ENCODE measurements around the gene EIF5B.

GRCh38 chr2:99373144-99373543, 36.0 kb downstream of the EIF5B start:
- no peak for TF ChIP-seq CTCF (IDR thresholded peaks at IDR 0.05; ENCODE audit: low read depth, low read length)
- TF ChIP-seq EZH2phosphoT487 (IDR thresholded peaks at IDR 0.05; ENCODE audit: low read depth), result no peak

Data from OCI-LY3 (cell line).